GM12878 (cell line): ENCODE measurements around the gene NTM. TPM values are rescaled to one million over a fixed set of nuclear protein-coding genes. Genes with fewer than 3 reads are reported as not detected.

Experiments used
- ATAC-seq: fragments of 200-7000 bp; cut with Tn5 transposase; 3 replicates; pipeline ENCODE4 v1.9.1; 2020; ENCODE audit warnings: mild to moderate bottlenecking, moderate library complexity
- BruUV-seq: library from RNA; stranded (reverse); fragments of 400-500 nt; replicated peaks from 2 replicates; lab custom pipeline; 2021; lab: Mats Ljungman, UMichigan
- CTCF ChIA-PET: fragments of 300-600 bp; sonication (Branson Sonifier 250); formaldehyde crosslinking; extraction: SDS; loops from one replicate; lab custom pipeline; 2021; ENCODE audit warnings: inconsistent platforms; lab: Yijun Ruan, JAX
- POLR2A ChIA-PET: fragments of 350-600 bp; formaldehyde crosslinking; extraction: SDS; loops from one replicate; lab custom pipeline; 2021; ENCODE audit warnings: inconsistent platforms; lab: Charles Lee
- RAD21 ChIA-PET: fragments of 300-600 bp; sonication (Branson Sonifier 250); formaldehyde crosslinking; loops from one replicate; lab custom pipeline; 2023; ENCODE audit warnings: antibody characterized with exemption; ENCODE audit not compliant: unreplicated experiment; lab: Charles Lee
- SMC1A ChIA-PET: fragments of 300-600 bp; sonication (Branson Sonifier 250); formaldehyde crosslinking; loops from one replicate; lab custom pipeline; 2023; ENCODE audit not compliant: unreplicated experiment, uncharacterized antibody; lab: Charles Lee
- DNase-seq: peaks from one replicate; pipeline ENCODE4 v3.0.0-alpha.2; 2011; ENCODE audit warnings: low read depth, low spot score
- FAIRE-seq: peaks from 3 replicates; lab custom pipeline; 2011; peaks lifted over from hg19 to GRCh38; lab: Jason Lieb, UNC
- H2AFZ ChIP-seq: 2 replicates; pipeline ENCODE4 v1.6.0; 2011; ENCODE audit warnings: low read depth, low read length, control low read depth; ENCODE audit not compliant: control insufficient read depth
- H3K27ac ChIP-seq: 2 replicates; pipeline ENCODE4 v1.5.1; 2011; ENCODE audit warnings: control low read depth; ENCODE audit not compliant: control insufficient read depth, insufficient read depth
- H3K27me3 ChIP-seq, 2 experiments: replicated peaks in 1 of 2; 2 replicates each; pipeline versions ENCODE4 v1.6.0 to v1.6.1; 2011; ENCODE audit warnings: low read length in 1 of 2; ENCODE audit not compliant: control insufficient read depth in 2 of 2, insufficient read depth in 2 of 2
- H3K36me3 ChIP-seq, 2 experiments: 2 replicates each; pipeline ENCODE4 v1.5.1; 2011; ENCODE audit warnings: low read length in 1 of 2; ENCODE audit not compliant: control insufficient read depth in 2 of 2, insufficient read depth in 2 of 2
- H3K4me1 ChIP-seq: 2 replicates; pipeline ENCODE4 v1.6.1; 2011; ENCODE audit warnings: mild to moderate bottlenecking, low read length, moderate library complexity, mixed read lengths; ENCODE audit not compliant: control insufficient read depth, insufficient read depth
- H3K4me2 ChIP-seq: 2 replicates; pipeline ENCODE4 v1.6.0; 2011; ENCODE audit warnings: control low read depth; ENCODE audit not compliant: control insufficient read depth, insufficient read depth
- H3K4me3 ChIP-seq: fragments of 200-600 bp; sonication (generic); 2 replicates; pipeline ENCODE4 v1.5.1; 2016
- H3K79me2 ChIP-seq: 2 replicates; pipeline ENCODE4 v1.6.0; 2011; ENCODE audit warnings: low read length; ENCODE audit not compliant: control insufficient read depth, insufficient read depth
- H3K9ac ChIP-seq: 2 replicates; pipeline ENCODE4 v1.8.0; 2011; ENCODE audit warnings: low read length, control low read depth, mixed read lengths; ENCODE audit not compliant: control insufficient read depth, insufficient read depth
- H3K9me3 ChIP-seq: replicated peaks from 3 replicates; pipeline ENCODE4 v1.5.1; 2011; ENCODE audit warnings: mild to moderate bottlenecking, low read length; ENCODE audit not compliant: control insufficient read depth, insufficient read depth
- H4K20me1 ChIP-seq: 2 replicates; pipeline ENCODE4 v1.6.0; 2011; ENCODE audit not compliant: control insufficient read depth, insufficient read depth
- EED ChIP-seq: sonication (generic); IDR thresholded peaks from 2 replicates; pipeline ENCODE4 v1.6.1; 2016; ENCODE audit warnings: antibody characterized with exemption, low read depth
- EGR1 ChIP-seq, 2 experiments: IDR thresholded peaks; 1 replicate in 1 of 2; 2 replicates in 1 of 2; pipeline ENCODE4 v1.6.1; 2011 to 2012; ENCODE audit warnings: low read depth in 2 of 2, low read length in 2 of 2, borderline replicate concordance in 1 of 2, mild to moderate bottlenecking in 1 of 2, moderate library complexity in 1 of 2
- RUNX3 ChIP-seq: IDR thresholded peaks from 2 replicates; pipeline ENCODE4 v1.6.1; 2012; ENCODE audit warnings: low read length, inconsistent platforms
- ZSCAN29 ChIP-seq: fragments of 450-650 bp; IDR thresholded peaks from 2 replicates; pipeline ENCODE4 v1.6.1; 2017; ENCODE audit warnings: mild to moderate bottlenecking, moderate library complexity
- WGBS: methylation state at CpG from one replicate; pipeline ENCODE4 v1.1.6; 2016; ENCODE audit warnings: low lambda C conversion rate; ENCODE audit not compliant: insufficient replicate concordance, insufficient coverage; ENCODE audit errors: missing lambda C conversion rate; 5-methylcytosine and 5-hydroxymethylcytosine counted together
- in situ Hi-C: fragments of 300-500 bp; cut with MboI; formaldehyde crosslinking; loops from 9 replicates; pipeline ENCODE4 v1.14.3; 2018; ENCODE audit warnings: mixed read lengths
- intact Hi-C: fragments of 100-400 bp; cut with micrococcal nuclease; formaldehyde crosslinking; loops from one replicate; pipeline ENCODE4 v1.14.2; 2022; ENCODE audit not compliant: unreplicated experiment
- polyA plus RNA-seq, 11 experiments: library from polyadenylated mRNA; depleted of rRNA in 4 of 11; unstranded in 6 of 11; stranded (reverse) in 5 of 11; fragments of >200 nt; fragmentation: Nextera tagmentation in 4 of 11; fragmentation: Illumina TruSeq in 1 of 11; extraction: Ambion mirVana in 4 of 11; extraction: Trizol in 1 of 11; gene quantifications; 1 replicate in 1 of 11; 2 replicates in 10 of 11; pipeline versions ENCODE4 v1.2.1 to v1.2.3, GENCODE V29; 2011 to 2016; ENCODE audit warnings: inconsistent platforms in 2 of 11, missing spikeins in 2 of 11, low read depth in 1 of 11
- total RNA-seq, 4 experiments: library from RNA; depleted of rRNA in 3 of 4; stranded (reverse); fragments of >200 nt in 3 of 4; fragmentation: Illumina TruSeq in 1 of 4; extraction: Trizol in 1 of 4; gene quantifications; 2 replicates each; pipeline versions ENCODE4 v1.2.1 to v1.2.3, GENCODE V29; 2013 to 2021

NTM gene
- total and polyA plus RNA-seq, 10 of the 15 experiments (the other 5 are each of a cell fraction or from before 2014, with no cell fraction given), result not detected

- Histone ChIP-seq H4K20me1 (no peaks in the 10 kb centered on the region), H3K4me3 (no peak overlapping the region), H3K27ac (no peak overlapping the region), H2AFZ (no peak overlapping the region), H3K9ac (no peak overlapping the region), H3K4me1 (no peaks in the 10 kb centered on the region), H3K36me3 (no peaks in the 10 kb centered on the region), H3K27me3 (no peaks in the 10 kb centered on the region), H3K9me3 (no peaks in the 10 kb centered on the region), H3K4me2 (no peak overlapping the region), H3K79me2 (no peaks in the 10 kb centered on the region)
- DNase-seq (no peak), ATAC-seq (peak; percentile 66), FAIRE-seq (no peak)
- ChIA-PET SMC1A (interaction anchor here (0.8 to 2.2 kb wide), 7 partner anchors 11 to 91 kb away, joined by 3 to 7 read pairs (median 4); no protein-coding TSS in a partner anchor), CTCF (interaction anchor here (0.7 to 5.4 kb wide), 7 partner anchors 10 to 630 kb away, joined by 3 to 54 read pairs (median 4); no protein-coding TSS in a partner anchor), POLR2A (interaction anchor here (0.5 kb wide), 1 partner anchor 43 kb away, joined by 4 read pairs; no protein-coding TSS in a partner anchor), RAD21 (interaction anchor here (0.6 kb wide), 1 partner anchor 9 kb away, joined by 3 read pairs; no protein-coding TSS in a partner anchor)
- WGBS, result 14% methylated on average over 10 of the region's 10 CpGs
- TF ChIP-seq EGR1 (IDR thresholded peaks at IDR 0.05; ENCODE audit: borderline replicate concordance in 1 of 2, low read depth in 2 of 2, low read length in 2 of 2) (peak in 1 of 2 experiments; percentile 90; a peak in 2 of 3 replicates), EED (peak; percentile 28; the same call in 1 of the 2 replicates), ZSCAN29 (no peak), RUNX3 (0 out of 2 replicates have a peak, but pooled peaks have one; percentile 12)
- in situ Hi-C loops (no loop called here), intact Hi-C loops (no loop called here)
- no TSS peak for BruUV-seq
Measured at GRCh38 chr11:132310390-132311375, 940.3 kb downstream of the NTM start.
